Lung (tissue), 12 donors: ENCODE measurements around the gene CDHR4. TPM values are rescaled to one million over a fixed set of nuclear protein-coding genes. Genes with fewer than 3 reads are reported as not detected.

ENCODE experiments used
- ATAC-seq: fragments of 200-7000 bp; cut with Tn5 transposase; one replicate; pipeline ENCODE4 v1.9.1; 2020; ENCODE audit warnings: moderate number of reproducible peaks; ENCODE audit not compliant: insufficient read depth, low FRiP score
- DNase-seq, 3 donors: peaks; one replicate each; pipeline ENCODE4 v3.0.0-alpha.2; 2013 to 2017
- H3K27ac ChIP-seq, 2 donors: one replicate each; pipeline ENCODE4 v1.5.1; 2013; ENCODE audit warnings: mild to moderate bottlenecking in 2 of 2, moderate library complexity in 2 of 2, control low read depth in 1 of 2, inconsistent platforms in 1 of 2, low read depth in 1 of 2, low read length in 1 of 2
- H3K27me3 ChIP-seq, 3 donors: one replicate each; pipeline ENCODE4 v1.5.1; 2013; ENCODE audit warnings: low read length in 2 of 3; ENCODE audit not compliant: control insufficient read depth in 3 of 3, insufficient read depth in 3 of 3
- H3K36me3 ChIP-seq, 4 donors: one replicate each; pipeline ENCODE4 v1.5.1; 2013; ENCODE audit warnings: low read length in 4 of 4, mild to moderate bottlenecking in 1 of 4, moderate library complexity in 1 of 4; ENCODE audit not compliant: control insufficient read depth in 4 of 4, insufficient read depth in 4 of 4
- H3K4me1 ChIP-seq, 5 donors: one replicate each; pipeline ENCODE4 v1.5.1; 2013; ENCODE audit warnings: low read length in 5 of 5, mild to moderate bottlenecking in 2 of 5, moderate library complexity in 1 of 5; ENCODE audit not compliant: control insufficient read depth in 5 of 5, insufficient read depth in 5 of 5
- H3K4me3 ChIP-seq: one replicate; pipeline ENCODE4 v1.5.1; 2013; ENCODE audit warnings: mild to moderate bottlenecking, control low read depth, moderate library complexity
- H3K9ac ChIP-seq, 2 donors: one replicate each; pipeline ENCODE4 v1.5.1; 2013; ENCODE audit warnings: low read length in 2 of 2, control low read depth in 1 of 2; ENCODE audit not compliant: insufficient read depth in 1 of 2
- H3K9me3 ChIP-seq, 4 donors: one replicate each; pipeline ENCODE4 v1.5.1; 2013; ENCODE audit warnings: low read length in 3 of 4, mild to moderate bottlenecking in 1 of 4, moderate library complexity in 1 of 4; ENCODE audit not compliant: control insufficient read depth in 4 of 4, insufficient read depth in 3 of 4
- WGBS, 2 donors: extraction: QIAGEN DNeasy Blood & Tissue Kit; methylation state at CpG; one replicate each; pipeline ENCODE4 v1.1.7; 2013; 5-methylcytosine and 5-hydroxymethylcytosine counted together
- polyA plus RNA-seq, 2 donors: library from polyadenylated mRNA; stranded (reverse); fragments of 200-250 nt; gene quantifications; one replicate each; pipeline ENCODE4 v1.2.1, GENCODE V29; 2013
- total RNA-seq, 2 donors: library from RNA; depleted of rRNA in 1 of 2; stranded (reverse); fragments of >200 nt in 1 of 2; gene quantifications; one replicate each; pipeline ENCODE4 v1.2.1, GENCODE V29; 2014 to 2021
- TF ChIP-seq, protein P1 (sequence below): IDR thresholded peaks from 2 replicates; pipeline ENCODE4 v1.5.1; 2012; ENCODE audit warnings: mild to moderate bottlenecking; ENCODE audit errors: control extremely low read depth, extremely low read depth
- donor health status: control.
- donor health status: control.
- donor health status: Bipolar disorder and iron deficiency.
- donor health status: healthy.
- donor health status: DM: yes; HTN: yes; CAD: no.

CDHR4 gene
- total and polyA plus RNA-seq, 4 donors = 6.3 to 27.0 (median 8.8) TPM

GRCh38 chr3:49794926-49795905, 4.5 kb downstream of the CDHR4 start:
- Histone ChIP-seq H3K36me3 (no peaks in the 10 kb centered on the region), H3K4me3 (no peak overlapping the region), H3K9me3 (no peaks in the 10 kb centered on the region), H3K27ac (no peak overlapping the region), H3K4me1 (no peaks in the 10 kb centered on the region), H3K27me3 (no peaks in the 10 kb centered on the region), H3K9ac (no peak overlapping the region)
- WGBS, 2 donors = 90 to 94% methylated on average over 24 of the region's 24 CpGs
- no peak for DNase-seq
- no peak for ATAC-seq
- TF ChIP-seq, protein P1, sequence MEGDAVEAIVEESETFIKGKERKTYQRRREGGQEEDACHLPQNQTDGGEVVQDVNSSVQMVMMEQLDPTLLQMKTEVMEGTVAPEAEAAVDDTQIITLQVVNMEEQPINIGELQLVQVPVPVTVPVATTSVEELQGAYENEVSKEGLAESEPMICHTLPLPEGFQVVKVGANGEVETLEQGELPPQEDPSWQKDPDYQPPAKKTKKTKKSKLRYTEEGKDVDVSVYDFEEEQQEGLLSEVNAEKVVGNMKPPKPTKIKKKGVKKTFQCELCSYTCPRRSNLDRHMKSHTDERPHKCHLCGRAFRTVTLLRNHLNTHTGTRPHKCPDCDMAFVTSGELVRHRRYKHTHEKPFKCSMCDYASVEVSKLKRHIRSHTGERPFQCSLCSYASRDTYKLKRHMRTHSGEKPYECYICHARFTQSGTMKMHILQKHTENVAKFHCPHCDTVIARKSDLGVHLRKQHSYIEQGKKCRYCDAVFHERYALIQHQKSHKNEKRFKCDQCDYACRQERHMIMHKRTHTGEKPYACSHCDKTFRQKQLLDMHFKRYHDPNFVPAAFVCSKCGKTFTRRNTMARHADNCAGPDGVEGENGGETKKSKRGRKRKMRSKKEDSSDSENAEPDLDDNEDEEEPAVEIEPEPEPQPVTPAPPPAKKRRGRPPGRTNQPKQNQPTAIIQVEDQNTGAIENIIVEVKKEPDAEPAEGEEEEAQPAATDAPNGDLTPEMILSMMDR = no peak

GRCh38 chr3:49794431-49794830, 5.2 kb downstream of the CDHR4 start:
- DNase-seq (no peak), ATAC-seq (no peak)
- TF ChIP-seq, protein P1 = no peak
- Histone ChIP-seq H3K9ac (no peak overlapping the region), H3K4me3 (no peak overlapping the region), H3K4me1 (no peaks in the 10 kb centered on the region), H3K9me3 (no peaks in the 10 kb centered on the region), H3K27me3 (no peaks in the 10 kb centered on the region), H3K27ac (no peak overlapping the region), H3K36me3 (no peaks in the 10 kb centered on the region)
- 86 to 88% methylated on average over 4 of the region's 4 CpGs for WGBS, 2 donors

DNA sequence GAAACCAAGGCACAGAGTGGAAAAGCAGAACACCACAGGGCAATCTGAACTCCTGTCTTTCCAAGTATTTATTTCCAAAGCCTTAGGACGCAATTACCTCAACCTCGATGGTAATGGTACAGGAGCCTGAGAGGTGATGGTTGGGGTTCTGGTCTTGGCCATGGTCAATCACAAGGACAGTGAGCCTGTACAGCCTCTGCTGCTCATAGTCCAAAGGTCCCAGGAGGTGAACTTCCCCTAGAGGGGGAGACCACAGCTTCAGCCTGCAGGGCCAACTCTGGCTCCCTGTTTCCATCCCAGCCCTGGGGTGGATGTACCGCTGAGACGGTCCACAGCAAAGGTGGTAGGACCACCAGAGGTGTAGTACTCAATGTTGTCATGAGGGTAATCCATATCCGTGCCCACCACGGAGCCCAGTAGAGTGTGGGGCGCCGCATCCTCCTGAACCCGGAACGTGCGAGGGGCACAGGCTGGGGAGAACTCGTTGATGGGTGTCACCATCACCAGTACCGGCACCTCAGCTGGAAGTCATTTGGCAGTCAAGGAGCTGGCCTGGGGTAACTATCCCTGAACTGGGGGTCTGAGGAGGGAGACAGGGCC, 6.1 kb downstream of the CDHR4 start:
- 93 to 95% methylated on average over 13 of the region's 13 CpGs for WGBS, 2 donors
- no peak for DNase-seq
- no peaks in the 10 kb centered on the region for H3K9me3 ChIP-seq
- H3K27ac ChIP-seq = no peak overlapping the region
- no peak for ATAC-seq
- no peaks in the 10 kb centered on the region for H3K36me3 ChIP-seq
- H3K9ac ChIP-seq = no peak overlapping the region
- no peaks in the 10 kb centered on the region for H3K27me3 ChIP-seq
- TF ChIP-seq, protein P1 = no peak
- no peak overlapping the region for H3K4me3 ChIP-seq
- no peaks in the 10 kb centered on the region for H3K4me1 ChIP-seq
